ENCODE data around the gene CEP78.

CEP78 gene

DNA sequence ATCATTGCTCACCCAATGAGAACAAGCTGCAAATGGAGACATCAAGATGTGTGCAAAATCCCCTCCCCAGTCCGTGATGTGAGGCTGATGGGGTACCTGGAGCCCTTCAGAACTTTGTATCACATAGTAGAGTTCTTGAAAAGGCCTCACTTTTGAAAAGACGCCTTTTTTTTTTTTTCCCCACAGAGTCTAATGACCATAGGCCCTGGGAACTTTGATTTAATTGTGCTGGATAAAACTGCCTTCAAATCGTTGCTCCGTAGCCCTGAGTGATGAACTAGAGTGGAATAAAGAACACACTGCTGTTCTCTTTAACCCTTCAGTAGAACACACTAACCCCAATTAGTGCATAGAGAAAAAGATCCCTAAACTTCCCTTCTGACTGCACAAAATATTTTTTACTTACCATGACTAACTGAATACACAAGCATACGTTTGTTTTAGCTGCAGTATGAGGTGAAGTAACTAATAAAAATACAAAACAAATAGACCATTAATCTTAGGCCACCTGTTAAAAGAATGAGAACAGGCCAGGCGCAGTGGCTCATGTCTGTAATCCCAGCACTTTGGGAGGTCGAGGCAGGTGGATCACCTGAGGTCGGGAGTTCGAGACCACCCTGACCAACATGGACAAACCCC lies 76.1 kb downstream of the CEP78 start:
- no peak for DNase-seq

DNA sequence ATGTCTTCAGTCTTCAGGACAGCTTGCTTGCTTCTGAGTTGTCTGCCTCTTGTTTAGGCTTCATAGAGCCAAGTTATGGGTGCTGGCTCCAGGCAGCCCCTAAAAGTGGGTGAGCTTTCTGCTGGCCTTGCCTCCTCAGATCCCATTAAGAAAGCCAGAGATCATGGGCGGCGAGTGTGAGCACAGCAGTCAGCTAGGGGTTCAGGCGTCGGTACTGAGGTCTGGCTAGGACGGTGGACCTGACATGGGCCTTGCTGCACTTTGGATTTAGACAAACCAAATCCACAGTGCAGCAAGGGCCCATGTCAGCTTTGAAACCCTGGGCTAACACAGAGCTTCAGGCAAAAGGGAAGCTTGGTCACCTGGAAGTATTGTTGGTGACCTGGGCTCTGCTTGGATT lies 78.7 kb downstream of the CEP78 start:
- no peak for DNase-seq

DNA sequence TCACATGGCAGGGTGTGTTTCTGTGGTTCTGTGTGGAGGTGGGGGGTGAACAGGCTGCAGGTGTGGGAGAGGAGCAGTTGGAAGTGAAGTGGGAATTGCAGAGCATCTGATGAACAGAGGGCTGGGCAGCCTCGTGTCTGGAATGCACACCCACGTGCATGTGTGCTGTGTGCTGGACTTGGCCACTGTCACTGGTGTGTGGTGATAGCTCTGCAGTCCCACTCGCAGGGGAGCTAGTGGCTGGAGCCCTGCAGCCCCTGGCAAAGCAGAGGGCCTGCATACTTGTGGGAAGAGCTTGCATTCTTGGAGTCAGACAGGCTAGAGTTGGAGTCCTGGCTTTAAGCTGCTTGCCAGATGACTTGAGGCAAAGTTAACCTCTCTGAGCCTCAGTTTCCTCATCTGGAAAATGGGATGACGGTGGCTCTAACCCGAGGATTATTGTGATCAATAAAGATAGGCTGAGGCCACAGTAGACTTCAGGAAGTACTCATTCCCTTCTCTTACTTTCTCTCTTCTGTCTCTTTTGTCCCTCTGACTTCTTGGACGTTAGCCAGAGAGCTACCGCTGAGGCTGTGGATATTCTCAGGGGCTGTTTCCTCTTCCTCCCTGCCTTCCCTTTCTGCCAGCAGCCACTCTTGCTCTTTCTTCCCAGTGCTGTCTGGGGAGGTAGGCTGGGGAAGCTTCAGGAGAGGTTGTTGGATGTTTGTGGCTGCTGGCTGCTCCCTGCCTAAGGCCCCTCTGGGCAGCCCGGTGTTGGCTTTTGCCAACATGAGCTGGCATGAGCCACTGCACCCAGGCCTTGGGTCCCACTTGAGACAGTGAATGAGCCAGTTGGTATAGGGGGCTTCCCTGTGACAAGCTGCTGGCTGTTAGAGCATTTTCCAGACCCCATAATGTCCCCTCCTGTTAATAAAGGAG lies 79.3 kb downstream of the CEP78 start:
- DNase-seq = peak in 2 of 3 donors; percentile 3 to 17

GRCh38 chr9:78316166-78316892 lies 80.5 kb downstream of the CEP78 start:
- DNase-seq = no peak

GRCh38 chr9:78319197-78320029 lies 83.5 kb downstream of the CEP78 start:
- no peak for DNase-seq

- no peak for DNase-seq
Observed at GRCh38 chr9:78320030-78320693, 84.3 kb downstream of the CEP78 start.

DNA sequence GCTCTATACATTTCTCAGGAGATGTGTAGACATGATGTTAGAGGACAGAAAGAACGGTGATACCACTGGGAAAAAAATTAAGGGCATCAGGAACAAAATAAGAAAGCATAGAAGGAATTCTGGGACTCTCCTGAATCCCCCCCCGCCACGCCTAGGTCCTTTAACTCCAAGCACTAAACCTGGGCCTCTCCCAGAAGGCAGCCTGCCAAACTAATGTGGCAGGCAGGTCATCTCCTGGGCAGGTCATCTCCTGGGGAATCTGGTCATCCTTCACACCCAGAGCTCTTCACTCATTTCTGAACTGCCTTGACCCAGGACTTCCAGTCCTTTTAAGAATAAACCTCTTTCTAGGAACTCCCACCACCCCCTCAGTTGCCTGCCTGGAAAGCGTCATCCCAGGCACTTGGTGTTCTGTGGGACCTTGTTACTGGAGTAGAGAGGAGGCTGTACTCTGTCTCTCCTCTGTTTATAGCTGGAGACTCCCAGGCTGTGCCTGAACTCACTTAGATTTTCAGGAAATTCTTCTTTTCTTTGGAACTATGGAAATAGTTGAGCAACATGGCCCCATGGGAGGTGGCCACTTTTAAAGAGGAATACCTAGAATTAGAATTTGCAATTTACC lies 85.1 kb downstream of the CEP78 start:
- DNase-seq = no peak

DNA sequence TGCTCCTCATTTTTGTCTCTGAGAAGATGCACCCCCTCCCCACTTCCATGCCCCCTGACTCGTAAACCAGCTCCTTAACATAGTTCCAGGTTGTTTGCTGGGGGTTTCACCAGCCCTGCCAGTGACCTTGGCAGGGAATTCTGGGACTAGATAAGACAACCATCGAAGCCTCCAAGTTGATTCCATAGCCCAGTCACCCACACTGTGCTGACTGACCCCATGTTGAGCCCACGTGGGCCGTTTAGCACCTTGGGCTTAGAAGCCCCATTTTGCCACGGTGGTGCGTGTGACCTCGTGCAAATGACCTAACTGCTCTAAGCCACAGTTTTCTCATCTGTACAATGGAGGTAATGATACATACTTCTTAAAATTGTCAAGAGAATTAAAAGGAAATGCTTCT lies 85.6 kb downstream of the CEP78 start:
- DNase-seq = no peak

- DNase-seq = no peak
Observed at GRCh38 chr9:78324068-78324650, 88.3 kb downstream of the CEP78 start.

- no peak for DNase-seq
Observed at GRCh38 chr9:78324682-78325081, 88.8 kb downstream of the CEP78 start.

DNA sequence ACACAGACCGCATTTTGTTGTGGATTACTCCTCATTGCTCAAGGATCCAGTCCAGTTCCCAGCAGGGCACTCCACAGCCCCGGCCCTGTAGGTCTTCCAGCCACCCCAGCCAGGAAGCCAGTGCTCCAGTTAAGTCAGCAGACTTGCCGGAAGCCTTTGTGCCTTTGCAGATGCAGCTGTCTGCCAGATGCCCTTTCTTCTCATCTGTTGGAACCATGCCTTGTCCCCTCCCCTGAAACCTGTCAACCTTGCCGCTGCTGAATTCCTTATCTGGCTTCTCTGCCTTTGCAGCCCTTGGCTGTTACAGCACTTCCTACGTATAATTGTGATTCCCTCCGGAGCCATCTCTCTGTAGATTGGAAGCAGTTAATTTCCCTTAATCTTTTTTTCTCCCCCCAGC lies 89.5 kb downstream of the CEP78 start:
- no peak for DNase-seq

DNA sequence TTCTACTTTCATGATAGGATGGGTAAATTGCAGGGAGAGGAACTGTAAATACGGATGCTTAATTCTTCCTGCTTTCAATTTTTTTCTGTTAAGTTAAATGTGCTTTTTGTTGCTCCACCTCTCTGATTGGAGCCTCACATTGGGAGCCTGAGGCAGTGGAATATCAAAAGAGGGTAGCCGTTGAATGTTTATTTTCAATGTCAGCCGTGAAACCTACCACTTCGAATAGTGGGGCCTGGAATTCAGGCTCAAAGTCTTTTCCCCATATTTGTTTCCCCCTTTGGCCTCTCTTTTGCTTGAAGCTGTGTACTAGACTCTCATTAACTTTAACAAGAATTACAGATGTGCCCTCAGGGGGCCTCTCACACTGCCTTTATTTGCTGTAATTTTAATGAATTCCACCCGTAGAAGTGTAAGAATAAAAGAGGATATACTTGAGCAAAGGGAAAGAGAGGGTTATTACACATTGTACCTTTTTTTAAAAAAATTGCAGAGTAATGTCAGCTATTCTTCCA lies 90.0 kb downstream of the CEP78 start:
- DNase-seq = no peak

GRCh38 chr9:78326564-78326963 lies 90.7 kb downstream of the CEP78 start:
- no peak for DNase-seq
